Upper lobe of right lung (tissue), 1 donor: ENCODE data around the gene ACCSL. TPM values are rescaled to one million over a fixed set of nuclear protein-coding genes. Genes with fewer than 3 reads are reported as not detected.
A peak's percentile ranks its signal among the peaks of the same experiment; 100 is the strongest.

Experiments
- ATAC-seq: fragments of 200-7000 bp; cut with Tn5 transposase; one replicate; pipeline ENCODE4 v1.9.1; 2020; ENCODE audit warnings: mild to moderate bottlenecking, moderate library complexity
- DNase-seq: peaks from one replicate; pipeline ENCODE4 v3.0.0-alpha.2; 2020
- H3K27ac ChIP-seq: fragments of 200-600 bp; one replicate; pipeline ENCODE4 v1.8.0; 2022
- H3K27me3 ChIP-seq: fragments of 200-600 bp; one replicate; pipeline ENCODE4 v1.8.0; 2022; ENCODE audit warnings: mild to moderate bottlenecking
- H3K36me3 ChIP-seq: fragments of 200-600 bp; one replicate; pipeline ENCODE4 v1.8.0; 2022
- H3K4me1 ChIP-seq: fragments of 200-600 bp; one replicate; pipeline ENCODE4 v1.8.0; 2022
- H3K4me3 ChIP-seq: fragments of 200-600 bp; one replicate; pipeline ENCODE4 v1.8.0; 2022; ENCODE audit warnings: mild to moderate bottlenecking
- H3K9me3 ChIP-seq: fragments of 200-600 bp; one replicate; pipeline ENCODE4 v1.8.0; 2022
- CTCF ChIP-seq: fragments of 200-600 bp; IDR thresholded peaks from one replicate; pipeline ENCODE4 v1.8.0; 2022; ENCODE audit warnings: antibody characterized with exemption
- intact Hi-C: fragments of 100-400 bp; cut with DNase I; formaldehyde crosslinking; loops from one replicate; pipeline ENCODE4 v1.11.0; 2022
- total RNA-seq: library from RNA; stranded (reverse); fragmentation: NEBNext Ultra II Directional; extraction: Animal tissue kit (Norgen Biotek cat#: 25700); gene quantifications from one replicate; pipeline ENCODE4 v1.2.1, GENCODE V29; 2021
- donor health status: DM: no; HTN: yes; CAD: no; lungs with severe emphysema.

Gene ACCSL
- total RNA-seq, 1 donor from 2014 or later = not detected

GRCh38 chr11:44029977-44030911 lies 17.5 kb upstream of the ACCSL start:
- Histone ChIP-seq H3K27me3 (no peaks in the 10 kb centered on the region), H3K4me1 (peaks cover 21% of the 10 kb centered on the region), H3K27ac (peak overlapping the region; percentile 49), H3K4me3 (no peak overlapping the region), H3K36me3 (no peaks in the 10 kb centered on the region), H3K9me3 (peaks cover 5% of the 10 kb centered on the region)
- intact Hi-C loops = loop anchor here (10.0 kb wide), 1 partner anchor 85 kb away; the partner anchor contains the start of gene C11orf96
- ATAC-seq (no peak), DNase-seq (no peak)
- no peak for TF ChIP-seq CTCF

- no peak overlapping the region for H3K4me3 ChIP-seq
- H3K27ac ChIP-seq = peak overlapping the region; percentile 49
- H3K9me3 ChIP-seq = peaks cover 2% of the 10 kb centered on the region
- no peak for TF ChIP-seq CTCF
- intact Hi-C loops = loop anchor here (10.0 kb wide), 1 partner anchor 86 kb away; the partner anchor contains the start of gene C11orf96
- H3K4me1 ChIP-seq = peaks cover 21% of the 10 kb centered on the region
- DNase-seq = no peak
- no peaks in the 10 kb centered on the region for H3K27me3 ChIP-seq
- no peak for ATAC-seq
- H3K36me3 ChIP-seq = no peaks in the 10 kb centered on the region
These were observed 16.8 kb upstream of the ACCSL start for GRCh38 chr11:44030996-44031395.

- intact Hi-C loops = loop anchor here (10.0 kb wide), 1 partner anchor 87 kb away; the partner anchor contains the start of gene C11orf96
- H3K27me3 ChIP-seq = no peaks in the 10 kb centered on the region
- ATAC-seq (no peak), DNase-seq (no peak)
- H3K9me3 ChIP-seq = no peaks in the 10 kb centered on the region
- H3K4me1 ChIP-seq = peaks cover 21% of the 10 kb centered on the region
- no peaks in the 10 kb centered on the region for H3K36me3 ChIP-seq
- no peak overlapping the region for H3K27ac ChIP-seq
- no peak overlapping the region for H3K4me3 ChIP-seq
- no peak for TF ChIP-seq CTCF
These were observed 16.2 kb upstream of the ACCSL start for GRCh38 chr11:44031549-44031948.

GRCh38 chr11:44032299-44033085 lies 15.3 kb upstream of the ACCSL start:
- no peaks in the 10 kb centered on the region for H3K27me3 ChIP-seq
- DNase-seq (peak; percentile 78), ATAC-seq (peak; percentile 88)

More at GRCh38 chr11:44032299-44033085, 15.3 kb upstream of the ACCSL start:
- H3K4me1 ChIP-seq = peaks cover 21% of the 10 kb centered on the region
- H3K9me3 ChIP-seq = no peaks in the 10 kb centered on the region
- H3K27ac ChIP-seq = peak overlapping the region; percentile 42
- H3K36me3 ChIP-seq = no peaks in the 10 kb centered on the region
- TF ChIP-seq CTCF = no peak
- intact Hi-C loops = loop anchor here (10.0 kb wide), 1 partner anchor 88 kb away; the partner anchor contains the start of gene C11orf96
- no peak overlapping the region for H3K4me3 ChIP-seq
